ENCODE results near the gene KIF26B.

KIF26B gene

DNA sequence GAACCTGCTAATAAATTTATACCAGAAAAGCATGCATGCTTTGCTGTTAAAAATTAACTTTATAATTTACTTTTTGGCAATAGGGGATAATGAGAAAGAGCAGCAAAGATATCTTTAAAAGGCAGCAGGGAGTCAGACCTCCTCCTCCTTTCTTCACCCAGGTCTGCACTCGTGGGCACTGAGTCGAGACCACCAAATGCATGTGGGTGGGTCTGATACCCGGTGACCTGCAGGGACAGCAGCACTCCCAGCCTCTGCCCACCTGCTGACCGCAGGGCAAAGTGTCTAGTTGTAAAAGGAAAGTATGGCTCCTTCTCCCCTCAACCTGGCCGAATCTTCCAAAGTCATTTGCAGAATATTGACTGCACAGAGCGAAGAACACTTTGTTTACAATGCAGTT, 43.7 kb upstream of the KIF26B start:
- TF ChIP-seq, protein P1, sequence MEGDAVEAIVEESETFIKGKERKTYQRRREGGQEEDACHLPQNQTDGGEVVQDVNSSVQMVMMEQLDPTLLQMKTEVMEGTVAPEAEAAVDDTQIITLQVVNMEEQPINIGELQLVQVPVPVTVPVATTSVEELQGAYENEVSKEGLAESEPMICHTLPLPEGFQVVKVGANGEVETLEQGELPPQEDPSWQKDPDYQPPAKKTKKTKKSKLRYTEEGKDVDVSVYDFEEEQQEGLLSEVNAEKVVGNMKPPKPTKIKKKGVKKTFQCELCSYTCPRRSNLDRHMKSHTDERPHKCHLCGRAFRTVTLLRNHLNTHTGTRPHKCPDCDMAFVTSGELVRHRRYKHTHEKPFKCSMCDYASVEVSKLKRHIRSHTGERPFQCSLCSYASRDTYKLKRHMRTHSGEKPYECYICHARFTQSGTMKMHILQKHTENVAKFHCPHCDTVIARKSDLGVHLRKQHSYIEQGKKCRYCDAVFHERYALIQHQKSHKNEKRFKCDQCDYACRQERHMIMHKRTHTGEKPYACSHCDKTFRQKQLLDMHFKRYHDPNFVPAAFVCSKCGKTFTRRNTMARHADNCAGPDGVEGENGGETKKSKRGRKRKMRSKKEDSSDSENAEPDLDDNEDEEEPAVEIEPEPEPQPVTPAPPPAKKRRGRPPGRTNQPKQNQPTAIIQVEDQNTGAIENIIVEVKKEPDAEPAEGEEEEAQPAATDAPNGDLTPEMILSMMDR (IDR thresholded peaks at IDR 0.05), result no peak

DNA sequence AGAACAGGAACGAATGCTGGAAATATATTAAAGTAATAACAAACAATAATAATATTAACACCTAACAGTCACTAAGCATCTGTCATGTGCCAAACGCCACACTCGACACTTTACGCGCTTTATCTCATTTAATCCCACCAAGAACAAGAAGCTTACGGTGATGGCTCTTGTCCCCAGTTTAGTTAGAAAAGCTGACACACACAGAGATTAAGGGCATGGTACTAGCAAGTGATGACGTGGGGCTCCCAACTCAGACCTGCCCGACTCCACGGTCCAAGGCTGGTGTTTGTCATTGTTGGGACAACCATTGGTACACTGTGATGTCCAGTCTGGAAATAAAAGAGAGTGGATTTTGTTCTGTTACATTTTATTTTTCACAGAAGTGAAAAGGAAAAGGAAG, 41.1 kb upstream of the KIF26B start:
- TF ChIP-seq, protein P1 (IDR thresholded peaks at IDR 0.05), result no peak

DNA sequence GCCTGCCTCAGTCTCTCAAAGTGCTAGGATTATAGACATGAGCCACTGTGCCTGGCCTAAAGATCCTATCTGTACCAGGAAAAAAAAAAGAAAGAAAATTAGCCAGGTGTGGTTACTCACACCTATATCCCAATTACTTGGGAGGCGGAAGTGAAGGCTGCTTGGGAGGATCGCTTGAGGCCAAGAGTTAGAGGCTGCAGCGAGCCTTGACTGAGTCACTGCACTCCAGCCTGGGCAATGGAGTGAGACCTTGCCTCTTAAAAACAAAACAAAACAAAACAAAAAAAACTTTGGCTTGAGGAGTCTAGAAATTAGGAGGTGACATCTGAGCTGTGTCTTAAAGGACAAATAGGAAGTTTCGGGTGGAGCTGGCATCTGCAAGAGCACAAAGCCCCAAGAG, 38.7 kb upstream of the KIF26B start:
- TF ChIP-seq, protein P1 (IDR thresholded peaks at IDR 0.05), result no peak

GRCh38 chr1:245116751-245117150, 38.0 kb upstream of the KIF26B start:
- TF ChIP-seq, protein P1 (IDR thresholded peaks at IDR 0.05), result no peak

DNA sequence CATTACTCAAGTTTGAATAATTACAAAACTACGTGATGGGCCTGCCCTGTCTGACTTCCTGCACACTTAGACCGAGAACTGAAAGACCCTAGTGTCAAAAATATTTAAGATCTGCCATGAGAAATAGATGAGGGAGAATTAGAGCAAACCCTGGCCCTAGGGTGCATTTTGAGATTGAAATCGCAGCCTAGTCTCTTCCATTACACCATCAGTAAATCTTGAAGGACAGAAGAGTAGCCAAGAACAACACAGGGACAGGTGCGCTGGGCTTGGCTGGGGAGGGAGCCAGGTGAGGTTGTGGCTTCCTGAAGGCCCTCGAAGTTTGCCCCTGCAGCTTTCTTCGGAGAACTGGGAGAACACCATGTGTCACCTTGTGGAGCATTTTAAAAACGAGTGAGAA, 36.7 kb upstream of the KIF26B start:
- TF ChIP-seq, protein P1 (IDR thresholded peaks at IDR 0.05), result no peak

DNA sequence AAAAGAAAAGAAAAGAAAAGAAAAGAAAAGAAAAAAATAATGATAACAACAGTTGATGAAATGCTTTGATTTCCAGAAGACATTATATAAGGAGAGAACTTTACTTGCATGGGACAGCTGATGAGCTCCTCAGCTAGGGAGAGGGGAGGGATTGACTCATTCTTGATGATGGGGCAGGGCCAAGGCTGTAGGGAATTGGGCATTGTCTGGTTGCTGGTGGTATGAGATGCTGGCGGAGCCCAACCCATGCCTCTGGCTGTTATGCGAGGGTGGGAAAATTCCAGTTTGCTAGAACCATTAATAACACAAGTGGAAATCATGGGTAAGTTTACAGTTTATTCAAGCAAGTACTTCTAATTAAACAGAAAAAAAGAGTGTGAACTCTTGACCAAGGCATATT, 36.0 kb upstream of the KIF26B start:
- TF ChIP-seq, protein P1 (IDR thresholded peaks at IDR 0.05), result no peak

GRCh38 chr1:245121523-245121922, 33.3 kb upstream of the KIF26B start:
- TF ChIP-seq, protein P1 (IDR thresholded peaks at IDR 0.05), result no peak

- TF ChIP-seq, protein P1 (IDR thresholded peaks at IDR 0.05), result no peak
Observed at GRCh38 chr1:245124241-245124640, 30.5 kb upstream of the KIF26B start.
